HepG2 (cell line): ENCODE results near the gene RHCE. TPM values are rescaled to one million over a fixed set of nuclear protein-coding genes. Genes with fewer than 3 reads are reported as not detected.
A peak's percentile ranks its signal among the peaks of the same experiment; 100 is the strongest.

Experiments used
- ATAC-seq: fragments of 200-7000 bp; cut with Tn5 transposase; 3 replicates; pipeline ENCODE4 v1.9.1; 2020; ENCODE audit warnings: mild to moderate bottlenecking, moderate library complexity
- BruUV-seq: library from RNA; stranded (reverse); fragments of 400-500 nt; replicated peaks from 2 replicates; lab custom pipeline; 2021; lab: Mats Ljungman, UMichigan
- CTCF ChIA-PET: fragments of 300-600 bp; formaldehyde crosslinking; extraction: SDS; loops from one replicate; lab custom pipeline; 2021; ENCODE audit warnings: low total read pairs, inconsistent platforms, low intra/inter-chr PET ratio; lab: Yijun Ruan, JAX
- POLR2A ChIA-PET: fragments of 350-600 bp; sonication (Branson Sonifier 250); formaldehyde crosslinking; loops from one replicate; lab custom pipeline; 2020; ENCODE audit warnings: antibody characterized with exemption, inconsistent platforms; lab: Yijun Ruan, JAX
- DNase-seq: peaks from one replicate; pipeline ENCODE4 v3.0.0-alpha.2; 2015; ENCODE audit warnings: low spot score
- FAIRE-seq: peaks from 3 replicates; lab custom pipeline; 2011; peaks lifted over from hg19 to GRCh38; lab: Jason Lieb, UNC
- H2AFZ ChIP-seq: one replicate; pipeline ENCODE4 v1.6.1; 2011; ENCODE audit warnings: low read length, inconsistent platforms
- H3K27ac ChIP-seq: fragments of 300-600 bp; 3 replicates; pipeline ENCODE4 v1.8.0; 2011; ENCODE audit warnings: mixed run types, mild to moderate bottlenecking, mixed read lengths, low read length, inconsistent platforms; ENCODE audit not compliant: insufficient read depth; ENCODE audit errors: extremely low read length
- H3K27me3 ChIP-seq, 2 experiments: fragments of 200-600 bp in 1 of 2; 2 replicates in 1 of 2; 3 replicates in 1 of 2; pipeline versions ENCODE4 v1.6.0 to v1.8.0; 2011; ENCODE audit warnings: low read length in 2 of 2, mild to moderate bottlenecking in 2 of 2, moderate library complexity in 2 of 2, inconsistent platforms in 1 of 2; ENCODE audit not compliant: insufficient read depth in 2 of 2, control insufficient read depth in 1 of 2
- H3K36me3 ChIP-seq, 2 experiments: fragments of 200-600 bp in 1 of 2; replicated peaks in 1 of 2; 2 replicates in 1 of 2; 3 replicates in 1 of 2; pipeline versions ENCODE4 v1.5.1 to v1.8.0; 2011; ENCODE audit warnings: low read length in 2 of 2, inconsistent platforms in 1 of 2; ENCODE audit not compliant: insufficient read depth in 2 of 2, control insufficient read depth in 1 of 2
- H3K4me1 ChIP-seq: 2 replicates; pipeline ENCODE4 v1.5.1; 2012; ENCODE audit warnings: low read length, inconsistent platforms; ENCODE audit not compliant: insufficient read depth
- H3K4me2 ChIP-seq: 2 replicates; pipeline ENCODE4 v1.6.0; 2011; ENCODE audit warnings: low read depth, low read length, inconsistent platforms
- H3K4me3 ChIP-seq, 3 experiments: fragments of 200-600 bp in 1 of 3; sonication (generic), shearing (Covaris generic) in 1 of 3; replicated peaks in 1 of 3; 2 replicates each; pipeline ENCODE4 v1.5.1; 2011 to 2016; ENCODE audit warnings: low read length in 3 of 3, inconsistent platforms in 2 of 3, low read depth in 2 of 3, mild to moderate bottlenecking in 2 of 3, control low read depth in 1 of 3, mixed read lengths in 1 of 3; ENCODE audit not compliant: insufficient read depth in 1 of 3
- H3K79me2 ChIP-seq: one replicate; pipeline ENCODE4 v1.6.1; 2011; ENCODE audit warnings: low read length, inconsistent platforms; ENCODE audit not compliant: insufficient read depth
- H3K9ac ChIP-seq: 2 replicates; pipeline ENCODE4 v1.6.0; 2011; ENCODE audit warnings: mild to moderate bottlenecking, low read depth, low read length, inconsistent platforms; ENCODE audit not compliant: insufficient read depth
- H3K9me3 ChIP-seq: 2 replicates; pipeline ENCODE4 v1.5.1; 2012; ENCODE audit warnings: mild to moderate bottlenecking, low read length
- H4K20me1 ChIP-seq: 2 replicates; pipeline ENCODE4 v1.6.0; 2011; ENCODE audit warnings: inconsistent platforms, mild to moderate bottlenecking, low read length, moderate library complexity; ENCODE audit not compliant: insufficient read depth
- FUBP1 ChIP-seq: sonication (generic); formaldehyde crosslinking; IDR thresholded peaks from 2 replicates; pipeline ENCODE4 v1.5.1; 2020; ENCODE audit warnings: missing genetic modification reagents, mild to moderate bottlenecking, borderline replicate concordance
- POLR2AphosphoS5 ChIP-seq: IDR thresholded peaks from 2 replicates; pipeline ENCODE4 v1.6.1; 2012; ENCODE audit warnings: low read depth, low read length
- ZBTB25 ChIP-seq: IDR thresholded peaks from 2 replicates; pipeline ENCODE4 v1.6.1; 2018; ENCODE audit warnings: missing genetic modification reagents
- ZNF770 ChIP-seq: sonication (generic); formaldehyde crosslinking; IDR thresholded peaks from 2 replicates; pipeline ENCODE4 v1.5.0; 2020; ENCODE audit warnings: mild to moderate bottlenecking, missing genetic modification reagents
- WGBS: methylation state at CpG from one replicate; pipeline ENCODE4 v1.1.6; 2017; ENCODE audit warnings: low lambda C conversion rate; 5-methylcytosine and 5-hydroxymethylcytosine counted together
- in situ Hi-C: cut with HindIII; loops from 2 replicates; pipeline ENCODE4 v1.10.0; 2017; ENCODE audit warnings: low pct_unique_long_range_greater_than_20kb; ENCODE audit not compliant: extremely low pct_ligation_motif_present
- intact Hi-C: fragments of 100-400 bp; cut with micrococcal nuclease; formaldehyde crosslinking; loops from one replicate; pipeline ENCODE4 v1.10.0; 2022; ENCODE audit not compliant: unreplicated experiment
- polyA plus RNA-seq, 8 experiments: library from polyadenylated mRNA; depleted of rRNA in 3 of 8; stranded (reverse) in 7 of 8; unstranded in 1 of 8; fragments of >200 nt; fragmentation: Illumina TruSeq in 4 of 8; extraction: Trizol in 4 of 8; gene quantifications; 2 replicates each; pipeline versions ENCODE4 v1.2.1 to v1.2.3, GENCODE V29; 2011 to 2016; ENCODE audit warnings: low read depth in 4 of 8, missing spikeins in 1 of 8, mixed read lengths in 1 of 8; ENCODE audit not compliant: insufficient read depth in 1 of 8
- total RNA-seq, 5 experiments: library from RNA; depleted of rRNA; stranded (reverse); fragments of >200 nt; fragmentation: Illumina TruSeq; extraction: Trizol; gene quantifications; 2 replicates each; pipeline ENCODE4 v1.2.3, GENCODE V29; 2016; ENCODE audit warnings: low read depth in 1 of 5

Gene RHCE
- total and polyA plus RNA-seq, 2 of the 13 experiments (the other 11 are each of a cell fraction or from before 2014, with no cell fraction given): 0.30 TPM; not detected in 1

- Histone ChIP-seq H3K79me2 (peaks cover 38% of the 10 kb centered on the region), H3K27ac (no peak overlapping the region), H3K9ac (no peak overlapping the region), H3K4me1 (peaks cover 10% of the 10 kb centered on the region), H3K4me3 (no peak overlapping the region), H4K20me1 (no peaks in the 10 kb centered on the region; the same call in 1 of the 2 replicates), H2AFZ (no peak overlapping the region), H3K27me3 (no peaks in the 10 kb centered on the region; a peak in 1 of 5 replicates), H3K36me3 (peaks cover 0 to 8% of the 10 kb centered on the region in 2 experiments; a peak in 1 of 5 replicates), H3K9me3 (no peaks in the 10 kb centered on the region), H3K4me2 (no peak overlapping the region)
- intact Hi-C loops (no loop called here), in situ Hi-C loops (no loop called here)
- ChIA-PET CTCF (no interaction called here), POLR2A (interaction anchor here (1.1 kb wide), 1 partner anchor 94 kb away, joined by 3 read pairs; the partner anchor contains the start of gene RSRP1)
- FAIRE-seq (no peak), DNase-seq (no peak), ATAC-seq (no peak)
- no TSS peak for BruUV-seq
- TF ChIP-seq POLR2AphosphoS5: no peak
- TF ChIP-seq FUBP1 (CRISPR knock-in tag): no peak
- no peak for TF ChIP-seq ZBTB25
- peak; percentile 67 for TF ChIP-seq ZNF770 (CRISPR knock-in tag)
- 81% methylated on average over 6 of the region's 6 CpGs for WGBS
These were observed 78.9 kb downstream of the RHCE start for GRCh38 chr1:25341746-25342145.
